T-helper 2 cell treated with Interferon-gamma antibody and Interleukin-4, amounts not matched to agents 100 ng/mL and 5 ng/mL, for 36 hours (primary cell): ENCODE data around the gene STXBP5L. TPM values are rescaled to one million over a fixed set of nuclear protein-coding genes. Genes with fewer than 3 reads are reported as not detected.
"Not testable (repeated sequence)": the region's sequence is repeated elsewhere in the genome, so short reads cannot be mapped to it uniquely, and the experiment has no call there.

Experiments used
- intact Hi-C: fragments of 100-400 bp; cut with micrococcal nuclease; formaldehyde crosslinking; loops from one replicate; pipeline ENCODE4 v1.15.1; 2023
- total RNA-seq: library from RNA; stranded (reverse); gene quantifications from 2 replicates; pipeline ENCODE4 v1.2.3, GENCODE V29; 2022

Gene STXBP5L
- total RNA-seq, 1 donor from 2014 or later: not detected

- intact Hi-C loops: no loop called here
Measured at GRCh38 chr3:121424549-121424948, 516.5 kb downstream of the STXBP5L start.

DNA sequence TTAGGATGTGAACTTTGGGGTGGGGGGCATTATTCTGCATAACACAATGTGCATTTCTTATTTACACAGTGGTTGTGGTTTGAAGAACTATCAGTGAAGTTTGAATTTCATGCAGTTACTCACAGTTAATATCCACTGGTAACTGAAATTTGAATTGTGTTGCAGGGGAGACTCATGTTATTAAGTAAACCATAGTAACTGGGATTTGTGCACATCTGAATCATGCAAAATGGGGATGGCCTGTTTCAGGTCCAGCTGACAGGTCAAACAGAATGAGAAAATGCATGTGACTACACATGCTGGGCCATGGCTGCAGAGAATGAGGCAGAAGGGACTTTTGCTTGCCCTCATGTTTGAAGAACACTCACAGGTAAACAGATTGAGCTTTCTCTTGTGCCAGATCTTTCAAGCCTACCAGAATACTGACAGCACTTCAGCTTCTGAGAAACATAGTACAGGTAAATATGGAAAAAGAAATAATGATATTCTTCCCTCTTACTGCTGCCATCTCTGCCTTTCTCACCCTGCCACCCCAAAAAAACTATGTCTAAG lies 522.7 kb downstream of the STXBP5L start:
- intact Hi-C loops: loop anchor here (10.0 kb wide), 1 partner anchor 1336 kb away; the partner anchor contains the start of gene GSK3B

DNA sequence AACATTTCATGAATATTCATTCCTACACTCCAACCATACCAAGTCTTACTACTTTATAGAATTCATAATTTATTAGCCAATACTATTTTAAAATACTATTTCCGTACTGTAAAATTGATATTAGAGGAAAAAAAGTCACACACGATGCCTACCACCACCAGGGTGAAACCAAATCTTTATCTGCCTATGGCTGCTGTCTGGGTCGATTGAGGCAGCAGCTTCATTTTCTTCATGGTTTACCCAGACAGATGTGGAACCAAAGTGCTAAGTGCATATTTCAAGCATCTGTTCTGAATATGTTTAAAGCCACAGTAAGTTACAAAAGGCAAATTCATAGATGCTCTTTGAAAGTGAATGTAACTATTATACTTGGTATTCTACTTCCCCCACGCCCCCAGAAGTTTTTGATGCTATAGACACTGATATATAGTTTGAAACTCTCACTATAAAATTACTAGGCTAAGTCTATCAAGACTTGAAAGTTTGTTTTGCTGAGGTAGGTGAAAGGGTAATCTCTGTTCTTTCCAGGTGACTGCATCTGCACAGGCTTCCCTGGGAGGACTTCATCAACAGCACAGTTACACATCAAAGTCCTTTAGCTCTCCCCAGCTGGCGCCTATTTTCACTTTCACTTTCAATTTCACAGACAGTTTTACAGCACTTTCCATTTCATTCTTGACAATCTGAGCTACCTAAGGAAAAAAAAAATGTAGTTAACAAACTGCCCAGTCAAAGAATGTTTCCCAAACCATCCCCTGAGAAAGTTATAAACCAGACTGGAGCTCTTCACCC lies 523.9 kb downstream of the STXBP5L start:
- intact Hi-C loops: loop anchor here (10.0 kb wide), 1 partner anchor 1337 kb away; the partner anchor contains the start of gene GSK3B

DNA sequence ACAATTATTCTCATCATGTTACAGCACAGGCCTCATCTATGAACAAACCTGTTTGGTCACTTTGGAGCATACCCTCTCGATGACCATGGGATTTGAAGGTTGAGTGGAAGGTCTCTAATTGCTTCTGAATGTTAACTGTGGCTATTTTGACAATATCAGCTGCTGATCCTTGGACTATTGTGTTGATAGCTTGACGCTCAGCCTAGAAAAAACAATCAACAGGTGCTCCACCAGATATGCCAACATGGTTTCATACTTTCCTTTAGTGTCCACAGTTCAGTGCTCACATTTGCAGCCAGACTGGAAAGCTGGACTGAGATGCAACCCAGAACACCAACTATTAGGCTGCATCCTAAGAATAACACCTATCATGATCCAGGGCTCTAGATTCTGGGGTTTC lies 528.1 kb downstream of the STXBP5L start:
- intact Hi-C loops: loop anchor here (10.0 kb wide), 1 partner anchor 1341 kb away; the partner anchor contains the start of gene GSK3B

DNA sequence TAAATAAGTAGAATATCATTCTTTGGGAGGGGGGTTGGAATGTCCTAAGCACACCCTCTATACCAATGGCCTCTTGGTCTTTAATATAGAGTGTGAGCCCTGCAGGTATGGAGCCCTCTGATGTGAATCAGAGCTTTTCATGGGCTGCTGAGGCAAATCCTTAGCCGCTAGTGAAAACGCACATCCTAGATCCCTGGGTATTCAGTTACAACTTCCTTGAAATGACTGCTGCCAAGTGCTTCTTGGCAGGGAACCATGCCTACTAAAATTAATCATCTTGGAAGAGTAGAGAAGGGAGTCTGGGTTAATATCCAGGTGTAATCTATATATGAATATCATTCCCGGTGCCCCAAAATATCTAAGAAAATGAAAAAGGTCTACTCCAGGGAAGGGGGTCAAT lies 528.6 kb downstream of the STXBP5L start:
- intact Hi-C loops: loop anchor here (10.0 kb wide), 1 partner anchor 1342 kb away; the partner anchor contains the start of gene GSK3B

DNA sequence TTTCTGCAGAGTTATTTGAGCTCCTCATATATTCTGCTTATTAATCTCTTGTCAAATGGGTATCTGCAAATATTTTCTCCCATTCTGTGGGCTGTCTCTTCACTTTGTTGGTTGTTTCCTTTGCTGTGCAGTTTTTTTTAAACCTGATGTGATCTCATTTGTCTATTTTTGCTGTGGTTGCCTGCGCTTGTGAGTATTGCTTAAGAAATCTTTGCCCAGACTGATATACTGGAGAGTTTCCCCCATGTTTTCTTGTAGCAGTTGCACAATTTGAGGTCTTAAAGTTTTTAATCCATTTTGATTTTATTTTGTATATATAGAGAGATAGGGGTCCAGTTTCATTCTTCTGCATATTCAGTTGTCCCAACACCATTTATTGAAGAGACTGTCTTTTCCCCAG lies 535.5 kb downstream of the STXBP5L start:
- intact Hi-C loops: no loop called here

GRCh38 chr3:121451752-121452151 lies 543.7 kb downstream of the STXBP5L start:
- intact Hi-C loops: not testable (repeated sequence)

GRCh38 chr3:121462565-121462964 lies 554.6 kb downstream of the STXBP5L start:
- intact Hi-C loops: no loop called here

- intact Hi-C loops: no loop called here
Measured at GRCh38 chr3:121463745-121464144, 555.7 kb downstream of the STXBP5L start.

- intact Hi-C loops: no loop called here
Measured at GRCh38 chr3:121467085-121467484, 559.1 kb downstream of the STXBP5L start.

DNA sequence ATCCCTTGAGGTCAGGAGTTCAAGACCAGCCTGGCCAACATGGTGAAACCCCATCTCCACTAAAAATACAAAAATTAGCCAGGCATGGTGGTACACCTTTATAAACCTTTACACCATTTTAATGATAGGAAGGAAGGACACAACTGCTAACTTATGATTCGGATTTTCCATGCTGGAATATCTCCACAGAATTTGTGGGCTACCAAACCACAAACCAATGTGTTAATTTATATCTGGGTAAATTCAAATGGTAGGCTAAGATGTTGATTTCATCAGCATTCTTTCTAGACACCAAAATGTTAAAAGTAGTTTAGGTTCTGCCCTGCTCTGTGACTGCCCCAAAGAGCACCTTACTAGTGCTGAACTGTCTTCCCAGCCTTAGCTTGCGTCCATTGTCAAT lies 565.0 kb downstream of the STXBP5L start:
- intact Hi-C loops: no loop called here

Other genes with a start within 250 kb of the STXBP5L start
- gene HGD, start 226.0 kb upstream of the STXBP5L start, total RNA-seq: 0.50 and 0.64 TPM in 2 replicates
- gene RABL3, start 165.7 kb upstream of the STXBP5L start, total RNA-seq: 26.4 and 28.8 TPM in 2 replicates
- 27.0 and 27.2 TPM in 2 replicates for gene GTF2E1, start 165.5 kb upstream of the STXBP5L start, total RNA-seq